Small intestine (tissue), 7 donors: ENCODE measurements around the gene TMEM178A. TPM values are rescaled to one million over a fixed set of nuclear protein-coding genes. Genes with fewer than 3 reads are reported as not detected.

ENCODE experiments used
- DNase-seq, 2 donors: peaks; one replicate each; pipeline versions ENCODE4 v3.0.0 to v3.0.0-alpha.2; 2013
- FAIRE-seq: peaks from 2 replicates; lab custom pipeline; 2012; peaks lifted over from hg19 to GRCh38; lab: Jason Lieb, UNC
- H3K27ac ChIP-seq, 3 donors: one replicate each; pipeline ENCODE4 v1.5.1; 2013; ENCODE audit warnings: low read length in 2 of 3, mild to moderate bottlenecking in 2 of 3, control low read depth in 1 of 3, inconsistent platforms in 1 of 3, low read depth in 1 of 3, moderate library complexity in 1 of 3
- H3K27me3 ChIP-seq, 3 donors: one replicate each; pipeline ENCODE4 v1.6.1; 2013; ENCODE audit warnings: low read length in 3 of 3, inconsistent platforms in 1 of 3; ENCODE audit not compliant: control insufficient read depth in 3 of 3, insufficient read depth in 3 of 3
- H3K36me3 ChIP-seq, 3 donors: one replicate each; pipeline ENCODE4 v1.6.1; 2013; ENCODE audit warnings: low read length in 3 of 3, inconsistent platforms in 1 of 3, low read depth in 1 of 3, mild to moderate bottlenecking in 1 of 3, moderate library complexity in 1 of 3; ENCODE audit not compliant: control insufficient read depth in 3 of 3, insufficient read depth in 2 of 3
- H3K4me1 ChIP-seq, 3 donors: one replicate each; pipeline ENCODE4 v1.6.1; 2013; ENCODE audit warnings: low read length in 2 of 3, inconsistent platforms in 1 of 3, low read depth in 1 of 3, mild to moderate bottlenecking in 1 of 3, moderate library complexity in 1 of 3; ENCODE audit not compliant: control insufficient read depth in 3 of 3, insufficient read depth in 2 of 3
- H3K4me3 ChIP-seq, 3 donors: one replicate each; pipeline ENCODE4 v1.5.1; 2013; ENCODE audit warnings: low read length in 3 of 3, control low read depth in 1 of 3, inconsistent platforms in 1 of 3, low read depth in 1 of 3, mild to moderate bottlenecking in 1 of 3, moderate library complexity in 1 of 3
- H3K9me3 ChIP-seq, 2 donors: one replicate each; pipeline ENCODE4 v1.6.1; 2013; ENCODE audit warnings: low read depth in 1 of 2, low read length in 1 of 2; ENCODE audit not compliant: control insufficient read depth in 2 of 2, insufficient read depth in 1 of 2
- WGBS, 3 donors: extraction: QIAGEN DNeasy Blood & Tissue Kit; methylation state at CpG; one replicate each; pipeline ENCODE4 v1.1.7; 2013; 5-methylcytosine and 5-hydroxymethylcytosine counted together
- polyA plus RNA-seq, 4 donors: library from polyadenylated mRNA; stranded (reverse) in 3 of 4; unstranded in 1 of 4; fragments of 200-250 nt in 3 of 4; fragments of 120-200 nt in 1 of 4; gene quantifications; one replicate each; pipeline versions ENCODE4 v1.2.1 to v1.2.3, GENCODE V29; 2013
- donor health status: healthy with polysubstance abuse.
- donor health status: control.
- donor health status: control.
- donor health status: Bipolar disorder and iron deficiency.
- donor health status: healthy.

TMEM178A gene
- polyA plus RNA-seq, 4 donors = 0.61 to 5.0 (median 3.0) TPM

DNA sequence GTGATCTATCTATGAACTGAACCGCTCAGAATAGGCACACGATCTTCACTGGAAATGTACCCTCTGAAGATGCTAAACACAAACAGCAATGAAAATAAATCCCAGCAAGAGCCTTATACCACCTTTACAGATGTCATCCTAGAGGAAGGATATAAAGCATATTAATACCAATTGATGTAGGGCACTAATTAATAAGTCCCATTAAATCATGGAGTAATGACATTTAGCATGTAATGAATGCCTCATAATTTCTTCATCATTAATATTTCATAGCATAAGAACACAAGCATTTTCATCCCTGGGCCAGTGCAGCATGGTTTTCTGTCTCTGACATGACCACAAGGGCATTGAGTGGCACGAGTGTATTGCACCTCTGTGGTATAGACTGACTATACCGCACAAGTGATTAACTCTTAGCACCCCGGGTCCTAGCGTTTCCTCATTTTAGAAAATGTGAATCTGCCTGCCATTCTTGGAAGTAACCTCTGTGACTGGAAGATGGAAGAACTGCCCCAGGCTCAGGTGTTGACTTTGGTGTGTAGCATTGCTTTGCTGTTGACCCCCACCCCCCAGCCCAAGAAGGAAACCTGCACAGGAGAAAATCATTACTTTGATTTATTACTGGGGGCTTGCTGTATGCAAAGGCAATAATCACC lies 1.4 kb upstream of the TMEM178A start:
- Histone ChIP-seq H3K36me3 (no peaks in the 10 kb centered on the region), H3K27ac (no peak overlapping the region), H3K4me3 (no peak overlapping the region), H3K4me1 (peaks cover 0 to 9% (median 0%) of the 10 kb centered on the region in 3 donors), H3K27me3 (peaks cover 8 to 37% (median 16%) of the 10 kb centered on the region in 3 donors), H3K9me3 (no peaks in the 10 kb centered on the region)
- WGBS, 3 donors = 41 to 56% (median 52%) methylated on average over 6 of the region's 6 CpGs
- DNase-seq (no peak), FAIRE-seq (no peak)

DNA sequence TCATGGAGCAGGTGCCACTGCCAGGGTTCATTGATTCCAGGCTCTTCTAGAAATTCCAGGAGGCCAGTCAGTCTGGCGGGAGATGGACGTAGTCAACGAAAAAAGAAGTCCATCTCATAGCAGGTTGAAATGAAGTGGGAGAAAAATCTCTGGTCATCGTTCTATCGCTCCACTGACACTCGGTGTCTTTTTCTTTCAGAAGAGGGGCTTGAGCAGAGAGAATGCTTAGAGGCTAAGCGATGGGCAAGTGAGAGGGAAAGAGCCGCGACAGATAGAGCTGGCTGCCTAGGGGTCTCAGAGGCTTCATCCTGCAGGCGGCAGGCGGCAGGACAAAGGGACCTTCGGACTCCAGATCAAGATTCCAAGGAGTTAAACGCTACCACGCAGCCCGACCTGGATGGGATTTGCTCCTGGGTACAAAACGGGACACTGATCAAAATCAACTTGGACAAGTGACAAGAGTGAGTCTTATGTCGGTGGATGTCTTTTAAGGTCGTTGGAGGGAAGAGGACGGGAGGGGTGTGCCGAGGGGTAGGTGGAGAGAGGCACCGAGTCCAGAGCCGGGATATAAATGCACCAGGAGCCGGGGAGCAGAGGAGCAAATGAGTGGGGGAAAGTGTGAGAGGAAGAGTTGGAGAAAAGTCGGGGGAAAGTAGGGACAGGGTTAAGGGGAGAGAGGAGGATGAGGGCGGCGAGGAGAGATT lies 677 bp upstream of the TMEM178A start:
- DNase-seq (peak in 1 of 2 donors; percentile 35), FAIRE-seq (no peak)
- Histone ChIP-seq H3K9me3 (no peaks in the 10 kb centered on the region), H3K36me3 (no peaks in the 10 kb centered on the region), H3K4me1 (peaks cover 0 to 9% (median 0%) of the 10 kb centered on the region in 3 donors), H3K27ac (no peak overlapping the region), H3K4me3 (peak overlapping the region in 1 of 3 donors; percentile 11), H3K27me3 (peaks cover 8 to 37% (median 16%) of the 10 kb centered on the region in 3 donors)
- WGBS, 3 donors = 13 to 26% (median 24%) methylated on average over 26 of the region's 26 CpGs

DNA sequence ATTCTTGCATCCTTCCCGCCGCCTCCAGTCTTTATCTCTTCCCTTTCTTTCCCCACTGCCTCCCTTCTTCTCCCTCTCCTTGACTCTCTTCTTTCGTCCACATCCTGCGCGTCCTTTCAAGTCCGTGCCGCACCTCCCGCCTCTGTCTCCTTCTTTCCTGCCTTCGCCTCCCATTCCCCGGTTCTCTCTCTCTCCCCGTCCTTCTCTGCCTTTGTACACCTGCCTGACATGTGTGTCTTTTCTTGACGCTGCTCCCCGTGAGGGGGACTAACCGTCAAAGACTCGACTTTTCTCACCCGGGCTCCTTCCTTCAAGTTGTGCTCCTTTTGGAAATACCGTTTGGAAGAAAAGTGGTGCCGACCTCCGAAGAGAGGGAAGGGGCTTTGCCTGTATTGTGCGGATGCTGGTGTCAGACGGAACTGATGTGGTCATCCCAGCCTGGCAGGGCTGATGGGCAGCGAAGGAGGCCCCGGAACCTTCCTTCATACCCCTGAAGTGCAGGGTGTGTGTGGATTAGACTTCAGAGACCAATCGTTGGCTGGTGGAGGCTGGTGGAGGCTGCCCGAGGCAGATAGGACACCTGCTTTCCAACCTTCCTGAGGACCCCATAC lies 879 bp downstream of the TMEM178A start:
- no peak for FAIRE-seq
- 2 to 5% (median 3%) methylated on average over 25 of the region's 25 CpGs for WGBS, 3 donors
- peaks cover 8 to 37% (median 16%) of the 10 kb centered on the region in 3 donors for H3K27me3 ChIP-seq

DNA sequence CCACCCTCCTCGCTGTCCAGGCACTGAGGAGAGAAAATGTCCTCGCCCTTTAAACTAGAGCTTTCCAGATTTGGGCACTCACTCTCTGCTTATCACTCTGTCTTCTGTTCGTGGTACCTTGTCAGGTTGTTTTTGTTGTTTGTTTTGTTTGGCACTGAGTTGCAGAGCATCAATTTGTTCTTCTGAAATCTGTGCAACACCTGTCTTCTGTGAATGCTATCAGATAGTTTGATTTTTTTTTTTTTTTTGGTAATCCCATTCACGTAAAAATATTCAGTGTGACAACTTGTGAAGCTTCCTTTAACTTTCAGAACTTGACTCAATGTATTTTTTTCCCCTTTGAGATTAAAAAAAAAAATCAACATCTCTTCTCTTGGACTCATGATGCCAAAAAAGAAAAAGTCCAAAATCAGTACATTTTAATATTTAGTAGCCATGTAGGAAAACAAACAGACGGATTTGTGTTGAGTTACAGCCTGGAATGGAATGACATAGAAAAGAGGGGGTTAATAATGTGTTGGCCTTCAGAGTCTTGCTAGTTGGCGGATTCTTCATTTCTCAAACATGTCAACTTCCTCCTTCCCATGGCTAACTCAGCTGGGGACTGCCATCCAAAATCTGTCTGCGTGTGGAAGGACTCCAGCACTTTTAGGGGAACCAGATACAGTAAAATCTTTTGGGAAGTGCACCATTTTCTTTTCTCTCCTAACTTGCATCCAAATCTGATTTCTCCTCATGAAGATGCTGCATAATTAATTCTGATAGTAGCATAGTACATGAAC lies 1.6 kb downstream of the TMEM178A start:
- DNase-seq (no peak), FAIRE-seq (no peak)
- Histone ChIP-seq H3K9me3 (no peaks in the 10 kb centered on the region), H3K36me3 (no peaks in the 10 kb centered on the region), H3K27me3 (peaks cover 8 to 37% (median 16%) of the 10 kb centered on the region in 3 donors), H3K4me1 (peaks cover 0 to 9% (median 0%) of the 10 kb centered on the region in 3 donors), H3K27ac (no peak overlapping the region), H3K4me3 (peak overlapping the region in 1 of 3 donors; percentile 33)
- 35 to 41% (median 41%) methylated on average over 7 of the region's 7 CpGs for WGBS, 3 donors

More for the DNA sequence above, 879 bp downstream of the TMEM178A start:
- peak in 1 of 2 donors; percentile 23 for DNase-seq
- H3K36me3 ChIP-seq = no peaks in the 10 kb centered on the region
- no peaks in the 10 kb centered on the region for H3K9me3 ChIP-seq
- no peak overlapping the region for H3K27ac ChIP-seq
- H3K4me3 ChIP-seq = peak overlapping the region in 2 of 3 donors; percentile 33 to 53
- peaks cover 0 to 9% (median 0%) of the 10 kb centered on the region in 3 donors for H3K4me1 ChIP-seq

DNA sequence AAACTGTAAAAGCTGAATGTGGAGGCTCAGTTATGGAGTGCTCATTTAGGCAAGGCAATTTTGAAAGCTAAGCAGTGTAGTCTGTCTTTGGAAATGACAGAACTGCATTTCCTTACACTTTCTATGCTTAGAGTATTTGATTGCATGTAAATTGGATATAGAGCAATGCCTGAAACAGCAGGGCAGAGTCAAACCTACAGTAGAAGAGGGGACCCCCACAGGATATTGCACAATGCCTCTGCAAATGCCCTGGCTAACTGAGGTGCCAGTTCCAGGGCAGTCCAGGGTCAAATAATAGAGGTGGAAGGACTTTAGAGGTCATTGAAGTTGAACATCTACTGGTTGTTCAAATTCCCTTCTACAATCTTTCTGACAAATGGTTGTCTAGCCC lies 2.2 kb downstream of the TMEM178A start:
- FAIRE-seq = no peak

DNA sequence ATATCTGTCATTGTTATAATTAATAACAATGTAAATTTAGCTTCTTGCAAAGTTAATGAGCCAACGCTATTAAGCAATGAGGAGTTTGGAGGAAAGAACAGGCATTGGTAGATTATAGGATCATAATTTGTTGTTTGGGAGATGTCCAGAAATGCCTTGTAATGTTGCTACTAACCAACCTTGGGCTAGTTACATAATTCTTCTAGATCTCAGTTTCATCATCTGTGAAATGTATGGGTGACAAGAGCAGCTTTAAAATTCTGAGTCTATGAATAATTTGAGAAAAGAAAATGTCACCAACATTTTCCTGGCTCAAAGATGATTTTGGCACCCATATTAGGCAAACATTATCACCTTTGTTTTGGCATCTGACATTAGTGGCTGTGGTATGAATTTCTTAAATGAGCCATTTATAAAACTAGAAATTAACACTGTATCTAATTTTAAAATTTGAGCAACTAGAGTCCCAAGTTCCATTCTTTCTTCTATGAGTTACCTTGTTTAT lies 2.9 kb downstream of the TMEM178A start:
- DNase-seq (no peak), FAIRE-seq (no peak)
- 95 to 99% (median 97%) methylated on average over 1 of the region's 1 CpG for WGBS, 3 donors
- H3K9me3 ChIP-seq = no peaks in the 10 kb centered on the region
- H3K4me1 ChIP-seq = peaks cover 0 to 9% (median 0%) of the 10 kb centered on the region in 3 donors
- no peak overlapping the region for H3K27ac ChIP-seq
- no peaks in the 10 kb centered on the region for H3K36me3 ChIP-seq
- H3K4me3 ChIP-seq = no peak overlapping the region
- peaks cover 8 to 44% (median 19%) of the 10 kb centered on the region in 3 donors for H3K27me3 ChIP-seq

More for the DNA sequence above, 2.2 kb downstream of the TMEM178A start:
- Histone ChIP-seq H3K9me3 (no peaks in the 10 kb centered on the region), H3K27me3 (peaks cover 8 to 43% (median 17%) of the 10 kb centered on the region in 3 donors), H3K4me1 (peaks cover 0 to 9% (median 0%) of the 10 kb centered on the region in 3 donors), H3K27ac (no peak overlapping the region), H3K36me3 (no peaks in the 10 kb centered on the region), H3K4me3 (no peak overlapping the region)
- DNase-seq = no peak

DNA sequence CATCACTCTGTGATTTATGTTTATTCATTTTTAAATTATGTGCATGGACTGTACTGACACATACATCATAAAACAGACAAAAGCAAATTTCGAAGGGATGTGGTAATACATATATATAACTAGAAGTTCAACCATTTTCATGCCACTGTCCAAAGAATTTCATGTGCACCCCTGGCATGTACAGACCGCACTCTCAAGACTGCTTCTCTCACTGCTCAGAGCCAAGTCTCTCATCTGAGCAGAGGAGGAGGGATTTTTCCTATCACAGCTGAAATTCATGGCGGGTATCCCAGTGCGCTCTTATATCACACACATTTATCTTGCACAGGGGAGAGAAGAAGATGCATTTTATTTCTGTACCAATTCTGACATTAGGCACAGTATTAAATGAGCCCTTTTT lies 5.9 kb downstream of the TMEM178A start:
- no peak overlapping the region for H3K4me3 ChIP-seq
- H3K36me3 ChIP-seq = no peaks in the 10 kb centered on the region
- peaks cover 3 to 31% (median 13%) of the 10 kb centered on the region in 3 donors for H3K27me3 ChIP-seq
- no peaks in the 10 kb centered on the region for H3K9me3 ChIP-seq
- H3K4me1 ChIP-seq = peaks cover 0 to 5% (median 0%) of the 10 kb centered on the region in 3 donors
- 78 to 94% (median 93%) methylated on average over 4 of the region's 4 CpGs for WGBS, 3 donors
- H3K27ac ChIP-seq = no peak overlapping the region
- no peak for DNase-seq
- no peak for FAIRE-seq
